Activated CD8-positive, alpha-beta T cell treated with anti-CD3 and anti-CD28 coated beads for 36 hours (primary cell): Measurements from ENCODE around the gene NMU. TPM values are rescaled to one million over a fixed set of nuclear protein-coding genes. Genes with fewer than 3 reads are reported as not detected.
"Not testable (repeated sequence)": the region's sequence is repeated elsewhere in the genome, so short reads cannot be mapped to it uniquely, and the experiment has no call there.

ENCODE experiments used
- ATAC-seq: fragments of 200-7000 bp; cut with Tn5 transposase; one replicate; pipeline ENCODE4 v1.10.0; 2021; ENCODE audit warnings: mild to moderate bottlenecking, moderate library complexity
- CTCF ChIA-PET: fragments of 350-600 bp; sonication (Branson Sonifier 250); formaldehyde crosslinking; loops from one replicate; lab custom pipeline; 2021; ENCODE audit warnings: antibody characterized with exemption; lab: Charles Lee
- POLR2A ChIA-PET: fragments of 350-600 bp; sonication (Branson Sonifier 250); formaldehyde crosslinking; loops from one replicate; lab custom pipeline; 2021; ENCODE audit warnings: antibody characterized with exemption; lab: Charles Lee
- DNase-seq: peaks from one replicate; pipeline ENCODE4 v3.0.0-alpha.2; 2020
- H3K27ac Mint-ChIP-seq: one replicate; pipeline ENCODE4 v1.8.0; 2021; ENCODE audit warnings: mild to moderate bottlenecking, mixed read lengths
- H3K27me3 Mint-ChIP-seq: one replicate; pipeline ENCODE4 v1.8.0; 2021; ENCODE audit warnings: mixed read lengths
- H3K36me3 Mint-ChIP-seq: one replicate; pipeline ENCODE4 v1.8.0; 2021; ENCODE audit warnings: low read depth, mixed read lengths
- H3K4me1 Mint-ChIP-seq: one replicate; pipeline ENCODE4 v1.8.0; 2021; ENCODE audit warnings: low read depth, mixed read lengths
- H3K4me3 Mint-ChIP-seq: one replicate; pipeline ENCODE4 v1.8.0; 2021; ENCODE audit warnings: mild to moderate bottlenecking, moderate library complexity, mixed read lengths
- H3K9me3 Mint-ChIP-seq: one replicate; pipeline ENCODE4 v1.8.0; 2021; ENCODE audit warnings: mixed read lengths
- CTCF ChIP-seq: fragments of 200-600 bp; IDR thresholded peaks from one replicate; pipeline ENCODE4 v1.8.0; 2022; ENCODE audit warnings: antibody characterized with exemption, mild to moderate bottlenecking
- intact Hi-C: fragments of 100-400 bp; cut with micrococcal nuclease; formaldehyde crosslinking; loops from one replicate; pipeline ENCODE4 v1.10.0; 2022
- total RNA-seq, 2 experiments: library from RNA; stranded (reverse); gene quantifications; one replicate each; pipeline ENCODE4 v1.2.3, GENCODE V29; 2021

Gene NMU
- total RNA-seq, 2 experiments from 2014 or later = 0.41 TPM; not detected in 1

GRCh38 chr4:55592014-55592413 lies 44.1 kb downstream of the NMU start, which contains the start of gene PDCL2:
TSS of gene PDCL2 (minus strand) at chr4:55592245. CDS start at chr4:55592109, 136 bp downstream.
- no peak for TF ChIP-seq CTCF
- CTCF ChIA-PET = no interaction called here
- H3K4me3 Mint-ChIP-seq = no peak within 1 kb of the TSS
- DNase-seq = no peak
- no peak within 1 kb of the TSS for H3K27ac Mint-ChIP-seq
- H3K27me3 Mint-ChIP-seq = peaks cover 9% of the 10 kb centered on the region
- intact Hi-C loops = no loop called here
- no peaks in the 10 kb centered on the region for H3K4me1 Mint-ChIP-seq
- H3K9me3 Mint-ChIP-seq = peaks cover 6% of the 10 kb centered on the region
- ATAC-seq = no peak
- H3K36me3 Mint-ChIP-seq = peaks cover 3% of the 10 kb centered on the region
- POLR2A ChIA-PET = no interaction called here

GRCh38 chr4:55588160-55588559 lies 47.9 kb downstream of the NMU start:
- H3K27ac Mint-ChIP-seq = no peak overlapping the region
- no peak overlapping the region for H3K4me3 Mint-ChIP-seq
- intact Hi-C loops = no loop called here
- CTCF ChIA-PET = no interaction called here
- ATAC-seq = no peak
- H3K27me3 Mint-ChIP-seq = peaks cover 11% of the 10 kb centered on the region
- POLR2A ChIA-PET = no interaction called here
- peaks cover 10% of the 10 kb centered on the region for H3K9me3 Mint-ChIP-seq
- TF ChIP-seq CTCF = no peak
- H3K36me3 Mint-ChIP-seq = peaks cover 3% of the 10 kb centered on the region
- DNase-seq = no peak
- H3K4me1 Mint-ChIP-seq = no peaks in the 10 kb centered on the region

GRCh38 chr4:55582773-55583172 lies 53.3 kb downstream of the NMU start:
- H3K4me3 Mint-ChIP-seq, DNase-seq, intact Hi-C loops, POLR2A ChIA-PET, H3K4me1 Mint-ChIP-seq, H3K9me3 Mint-ChIP-seq, H3K27ac Mint-ChIP-seq, H3K27me3 Mint-ChIP-seq, ATAC-seq, H3K36me3 Mint-ChIP-seq, CTCF ChIA-PET: not testable (repeated sequence)

GRCh38 chr4:55578341-55579010 lies 57.6 kb downstream of the NMU start:
- ATAC-seq = no peak
- ChIA-PET CTCF (interaction anchor here (1.4 kb wide), 1 partner anchor 233 kb away, joined by 3 read pairs; the partner anchor contains the start of gene SRD5A3), POLR2A (no interaction called here)
- DNase-seq = no peak
- Mint-ChIP-seq H3K9me3 (peaks cover 26% of the 10 kb centered on the region), H3K27me3 (peaks cover 2% of the 10 kb centered on the region), H3K4me1 (peaks cover 6% of the 10 kb centered on the region), H3K36me3 (no peaks in the 10 kb centered on the region), H3K4me3 (no peak overlapping the region), H3K27ac (no peak overlapping the region)
- no peak for TF ChIP-seq CTCF
- intact Hi-C loops = no loop called here

GRCh38 chr4:55575513-55575912 lies 60.6 kb downstream of the NMU start:
- peaks cover 23% of the 10 kb centered on the region for H3K9me3 Mint-ChIP-seq
- H3K27me3 Mint-ChIP-seq = peaks cover 2% of the 10 kb centered on the region
- H3K4me3 Mint-ChIP-seq = no peak overlapping the region
- no peak for TF ChIP-seq CTCF
- peaks cover 6% of the 10 kb centered on the region for H3K4me1 Mint-ChIP-seq
- ATAC-seq (no peak), DNase-seq (no peak)
- no peaks in the 10 kb centered on the region for H3K36me3 Mint-ChIP-seq
- CTCF ChIA-PET = no interaction called here
- no peak overlapping the region for H3K27ac Mint-ChIP-seq
- POLR2A ChIA-PET = no interaction called here
- intact Hi-C loops = no loop called here
